A549 (cell line): ENCODE measurements around the gene SHOC2. TPM values are rescaled to one million over a fixed set of nuclear protein-coding genes. Genes with fewer than 3 reads are reported as not detected.
A peak's percentile ranks its signal among the peaks of the same experiment; 100 is the strongest.

Experiments used
- CHD2 ChIP-seq: fragments of 150-350 bp; IDR thresholded peaks from 2 replicates; pipeline ENCODE4 v1.6.1; 2014; ENCODE audit warnings: low read length; ENCODE audit not compliant: partially characterized antibody
- CHD4 ChIP-seq: fragments of 200-600 bp; sonication (generic); IDR thresholded peaks from 2 replicates; pipeline ENCODE4 v1.6.1; 2016; ENCODE audit warnings: antibody characterized with exemption, mild to moderate bottlenecking, borderline replicate concordance
- E2F6 ChIP-seq: IDR thresholded peaks from 2 replicates; pipeline ENCODE4 v1.6.1; 2012; ENCODE audit warnings: low read depth, borderline replicate concordance
- EHMT2 ChIP-seq: fragments of 200-600 bp; sonication (generic); IDR thresholded peaks from 2 replicates; pipeline ENCODE4 v1.6.1; 2016; ENCODE audit warnings: antibody characterized with exemption, low read depth, mild to moderate bottlenecking, moderate library complexity
- ELK1 ChIP-seq: fragments of 150-350 bp; IDR thresholded peaks from 2 replicates; pipeline ENCODE4 v1.6.1; 2014; ENCODE audit warnings: low read depth, mild to moderate bottlenecking, low read length
- HES2 ChIP-seq: fragments of >200 bp; sonication (Bioruptor Twin); formaldehyde crosslinking; IDR thresholded peaks from 2 replicates; pipeline ENCODE4 v1.6.1; 2016
- HEYL ChIP-seq: fragments of 250-450 bp; sonication (Bioruptor Pico); IDR thresholded peaks from 2 replicates; pipeline ENCODE4 v1.8.0; 2021; ENCODE audit warnings: mild to moderate bottlenecking, moderate library complexity
- HMGXB4 ChIP-seq: fragments of 250-450 bp; sonication (Bioruptor Pico); IDR thresholded peaks from 2 replicates; pipeline ENCODE4 v1.5.0; 2021; ENCODE audit warnings: mild to moderate bottlenecking, moderate library complexity, borderline replicate concordance
- HOXA7 ChIP-seq: fragments of 250-450 bp; sonication (Bioruptor Pico); IDR thresholded peaks from 2 replicates; pipeline ENCODE4 v1.5.0; 2020; ENCODE audit warnings: mild to moderate bottlenecking, moderate library complexity
- HOXB5 ChIP-seq: fragments of 250-450 bp; sonication (Bioruptor Pico); IDR thresholded peaks from 2 replicates; pipeline ENCODE4 v1.5.0; 2020; ENCODE audit warnings: mild to moderate bottlenecking, moderate library complexity
- JUN ChIP-seq, 2 experiments: fragments of >200 bp; sonication (Bioruptor Twin); formaldehyde crosslinking; IDR thresholded peaks; 2 replicates in 1 of 2; 3 replicates in 1 of 2; pipeline ENCODE4 v1.6.1; 2016 to 2017
- KDM1A ChIP-seq: fragments of 200-600 bp; sonication (generic); IDR thresholded peaks from 2 replicates; pipeline ENCODE4 v1.6.1; 2016; ENCODE audit warnings: low read depth, mild to moderate bottlenecking
- KDM5A ChIP-seq: fragments of 200-600 bp; sonication (generic); IDR thresholded peaks from 2 replicates; pipeline ENCODE4 v1.6.1; 2016; ENCODE audit warnings: antibody characterized with exemption, mild to moderate bottlenecking
- MAZ ChIP-seq: fragments of 150-350 bp; IDR thresholded peaks from 2 replicates; pipeline ENCODE4 v1.6.1; 2014; ENCODE audit warnings: antibody characterized with exemption, low read depth, low read length, borderline replicate concordance
- PHF8 ChIP-seq: fragments of 200-600 bp; sonication (generic); IDR thresholded peaks from 2 replicates; pipeline ENCODE4 v1.6.1; 2016; ENCODE audit warnings: low read depth, mild to moderate bottlenecking, antibody characterized with exemption, moderate library complexity, borderline replicate concordance
- POLR2A ChIP-seq: IDR thresholded peaks from 2 replicates; pipeline ENCODE4 v1.6.1; 2012; ENCODE audit warnings: mild to moderate bottlenecking, low read length
- POLR2AphosphoS2 ChIP-seq: conservative IDR thresholded peaks from 2 replicates; pipeline ENCODE4 v1.6.1; 2012; ENCODE audit warnings: low read length, improper control_type of control experiment, inconsistent platforms
- RARB ChIP-seq: fragments of 250-450 bp; sonication (Bioruptor Pico); IDR thresholded peaks from 2 replicates; pipeline ENCODE4 v1.8.0; 2021; ENCODE audit warnings: mild to moderate bottlenecking, moderate library complexity
- RFX5 ChIP-seq: fragments of 450-650 bp; IDR thresholded peaks from 2 replicates; pipeline ENCODE4 v1.7.1; 2014; ENCODE audit warnings: antibody characterized with exemption, mild to moderate bottlenecking, moderate library complexity
- SMC3 ChIP-seq: fragments of >200 bp; sonication (Bioruptor Twin); formaldehyde crosslinking; IDR thresholded peaks from 3 replicates; pipeline ENCODE4 v1.6.1; 2018; ENCODE audit warnings: inconsistent platforms
- USF2 ChIP-seq: fragments of 450-650 bp; IDR thresholded peaks from 2 replicates; pipeline ENCODE4 v1.6.1; 2014; ENCODE audit warnings: antibody characterized with exemption
- ZNF302 ChIP-seq: fragments of 250-450 bp; sonication (Bioruptor Pico); IDR thresholded peaks from 2 replicates; pipeline ENCODE4 v1.9.0; 2021; ENCODE audit warnings: inconsistent platforms, mild to moderate bottlenecking, moderate library complexity
- polyA plus RNA-seq, 4 experiments: library from polyadenylated mRNA; depleted of rRNA in 3 of 4; stranded (reverse); fragments of >200 nt; fragmentation: RNase III in 1 of 4; extraction: RNeasy Plus Mini Kit Qiagen cat#74134 plus additional on column Dnase treatment in 1 of 4; gene quantifications; 2 replicates in 3 of 4; 3 replicates in 1 of 4; pipeline ENCODE4 v1.2.3, GENCODE V29; 2011 to 2017

Gene SHOC2
- polyA plus RNA-seq, 2 of the 4 experiments (the other 2 are of a cell fraction), result 20.5 to 32.1 TPM

- TF ChIP-seq HMGXB4 (no peak), HOXB5 (no peak), KDM1A (no peak), RFX5 (peak; percentile 97), SMC3 (no peak), USF2 (peak; percentile 56; the same call in 1 of the 2 replicates), MAZ (0 out of 2 replicates have a peak, but pooled peaks have one; percentile 27), HOXA7 (CRISPR knock-in tag) (0 out of 2 replicates have a peak, but pooled peaks have one; percentile 36), CHD4 (no peak), POLR2AphosphoS2 (no peak), RARB (CRISPR knock-in tag) (no peak), CHD2 (no peak), HES2 (no peak), HEYL (CRISPR knock-in tag) (0 out of 2 replicates have a peak, but pooled peaks have one; percentile 35), PHF8 (no peak), KDM5A (no peak), ZNF302 (CRISPR knock-in tag) (no peak), E2F6 (peak; percentile 95), JUN (IDR thresholded peaks at IDR 0.05) (peak; percentile 6 to 66; a peak in 4 of 5 replicates), ELK1 (no peak), EHMT2 (no peak), POLR2A (peak; percentile 65)
Observed at GRCh38 chr10:110871298-110872084, 47.9 kb upstream of the SHOC2 start, which contains the start of gene PDCD4 (continued).
